HG02981 (cell line): ENCODE data around the gene MAGI2.

Experiments
- ATAC-seq: cut with Tn5 transposase; IDR thresholded peaks from one replicate; pipeline ENCODE4 v1.9.1; 2021; ENCODE audit warnings: mild to moderate bottlenecking, moderate library complexity; ENCODE audit not compliant: unreplicated experiment

The MAGI2 gene

DNA sequence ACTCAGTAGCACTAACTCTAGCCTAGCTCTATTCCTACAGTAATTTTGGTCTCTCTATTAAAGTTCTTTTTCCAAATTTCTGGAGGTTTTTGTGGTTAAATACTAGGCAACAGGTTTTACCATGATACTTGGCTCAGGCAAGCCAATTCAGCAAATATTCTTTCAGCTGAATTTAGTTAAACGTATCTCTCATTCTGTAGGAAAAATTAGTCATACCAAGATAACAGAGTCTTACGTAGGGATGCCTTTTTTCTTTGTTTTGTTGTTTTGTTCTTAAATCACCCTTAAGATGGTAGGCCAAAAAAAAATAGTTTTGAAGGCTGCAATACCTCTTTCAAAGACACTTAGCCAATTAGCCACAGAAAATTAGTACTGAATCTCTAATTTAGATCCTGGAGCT is 180.5 kb downstream of the MAGI2 start:
- ATAC-seq = no peak

DNA sequence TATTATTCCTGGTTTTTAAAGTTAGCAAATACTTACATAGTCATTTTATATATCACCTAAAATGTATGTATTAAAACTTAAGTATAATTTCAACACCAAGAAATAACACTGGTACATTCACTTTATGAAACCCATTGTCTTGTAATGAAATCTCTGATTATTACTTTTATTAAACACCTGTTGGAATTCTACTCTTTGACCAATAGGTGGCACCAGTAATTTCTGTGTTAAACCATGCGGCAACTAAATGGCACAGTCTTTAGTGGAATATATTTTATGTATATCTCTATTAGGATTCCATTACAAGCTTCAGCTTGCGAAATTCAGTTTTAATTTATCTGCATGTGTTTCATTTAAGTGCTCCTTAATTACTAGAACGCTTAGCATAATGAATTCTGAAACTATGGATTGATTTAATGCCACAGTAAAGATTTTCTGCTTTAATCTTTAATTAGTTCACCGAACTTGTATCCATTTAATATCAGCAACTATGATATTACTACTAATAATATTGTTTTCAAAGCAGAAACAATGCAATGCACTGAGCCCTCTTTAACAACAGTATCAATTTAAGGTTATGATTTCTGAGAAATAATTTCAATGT is 181.3 kb downstream of the MAGI2 start:
- ATAC-seq = no peak

DNA sequence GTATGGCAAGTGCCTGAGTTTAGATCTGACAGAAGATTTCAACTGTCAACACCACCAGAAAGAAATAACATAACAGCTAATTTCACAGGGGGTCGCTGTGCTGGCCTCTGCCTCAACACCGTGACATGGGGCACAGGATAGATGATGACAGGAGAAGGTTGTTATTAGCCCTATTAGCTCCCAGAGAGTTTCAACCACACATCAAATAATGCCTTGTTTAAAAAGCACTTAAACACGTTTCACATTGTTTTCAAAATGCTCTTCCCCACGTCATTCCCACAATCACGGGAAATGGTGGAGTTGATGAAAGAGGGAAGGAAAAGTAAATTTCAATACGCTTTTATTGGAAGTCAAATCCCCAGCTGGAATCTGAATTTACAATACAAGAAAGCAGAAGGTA is 184.7 kb downstream of the MAGI2 start:
- no peak for ATAC-seq

DNA sequence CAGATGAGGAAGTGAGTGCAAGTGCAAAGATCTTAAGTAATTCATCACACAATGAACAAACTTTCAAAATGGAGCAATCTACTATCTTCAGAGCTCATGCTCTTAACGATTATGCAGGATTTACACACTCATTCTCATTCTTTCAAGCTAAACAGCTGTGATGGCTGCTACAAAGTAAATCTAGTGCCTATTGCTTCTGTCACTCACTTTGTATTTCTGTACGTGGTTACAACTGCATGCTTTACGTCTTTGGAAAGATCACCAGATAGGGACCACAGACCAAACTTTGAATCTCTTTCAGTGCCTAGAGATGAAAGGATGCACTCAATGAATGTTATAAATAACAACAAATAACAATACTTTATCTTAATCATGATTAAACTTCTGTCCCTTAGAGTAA is 194.6 kb downstream of the MAGI2 start:
- ATAC-seq = no peak

DNA sequence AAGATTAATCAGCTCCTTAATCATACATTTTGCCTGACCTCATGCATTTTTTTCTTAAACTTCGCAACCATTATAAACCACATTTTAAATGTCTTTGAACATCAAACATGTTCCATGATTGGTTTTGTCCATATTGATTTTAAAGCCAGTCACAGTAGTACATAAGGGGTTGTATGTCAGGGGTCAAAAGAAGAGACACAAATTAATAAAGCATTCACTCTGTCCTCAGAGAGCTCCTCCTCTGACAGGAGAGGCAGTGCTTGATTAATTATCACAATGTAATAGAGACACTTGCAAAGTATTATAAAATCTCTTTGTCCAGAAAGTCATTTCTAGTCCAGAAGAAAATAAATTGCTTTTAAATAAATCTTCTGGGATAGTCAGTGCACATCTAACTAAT is 195.5 kb downstream of the MAGI2 start:
- ATAC-seq = no peak

DNA sequence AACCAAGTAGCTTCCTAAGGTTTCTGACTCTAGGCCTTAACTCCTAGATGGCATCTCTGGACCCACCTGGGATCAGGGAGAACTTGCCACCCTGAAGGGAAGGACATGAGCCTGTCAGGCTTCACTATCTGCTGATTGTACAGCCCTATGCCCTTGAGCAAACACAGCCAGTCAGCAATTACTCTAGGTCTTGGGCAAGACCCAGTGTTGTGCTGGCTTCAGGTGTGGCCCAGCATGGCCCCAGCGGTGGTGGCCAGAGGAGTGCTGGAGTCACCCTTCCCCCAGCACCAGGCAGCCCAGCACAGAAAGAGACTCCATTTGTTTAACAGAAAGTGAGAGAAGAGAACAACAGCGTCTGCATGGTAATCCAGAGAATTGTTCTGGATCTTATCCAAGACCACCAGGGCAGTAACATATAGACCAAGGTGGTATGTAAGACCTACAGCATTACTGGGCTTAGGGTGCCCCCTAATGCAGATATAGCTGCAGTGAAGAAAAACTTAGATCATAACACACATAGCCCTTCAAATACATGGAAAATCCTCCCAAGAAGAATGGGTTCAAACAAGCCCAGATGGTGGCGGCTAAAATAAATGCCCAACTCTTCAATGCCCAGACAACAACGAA is 207.7 kb downstream of the MAGI2 start:
- ATAC-seq = no peak

DNA sequence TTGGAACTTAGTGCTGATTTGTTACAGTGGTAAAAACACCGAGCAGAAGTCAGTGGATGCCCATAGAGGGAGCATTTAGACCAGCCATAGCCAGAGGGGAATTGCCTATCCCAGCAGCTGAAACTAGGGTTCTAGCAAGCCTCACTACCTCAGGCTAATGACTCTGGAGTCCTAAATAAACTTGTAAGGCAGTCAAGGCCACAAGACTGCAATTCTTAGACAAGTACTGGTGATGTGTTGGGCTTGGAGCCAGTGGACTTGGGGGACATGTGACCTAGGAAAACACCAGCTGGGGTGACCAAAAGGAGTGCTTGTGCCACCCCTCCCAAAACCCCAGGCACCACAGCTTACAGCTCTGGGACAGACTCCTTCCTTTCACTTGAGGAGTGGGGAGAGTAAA is 209.0 kb downstream of the MAGI2 start:
- no peak for ATAC-seq

DNA sequence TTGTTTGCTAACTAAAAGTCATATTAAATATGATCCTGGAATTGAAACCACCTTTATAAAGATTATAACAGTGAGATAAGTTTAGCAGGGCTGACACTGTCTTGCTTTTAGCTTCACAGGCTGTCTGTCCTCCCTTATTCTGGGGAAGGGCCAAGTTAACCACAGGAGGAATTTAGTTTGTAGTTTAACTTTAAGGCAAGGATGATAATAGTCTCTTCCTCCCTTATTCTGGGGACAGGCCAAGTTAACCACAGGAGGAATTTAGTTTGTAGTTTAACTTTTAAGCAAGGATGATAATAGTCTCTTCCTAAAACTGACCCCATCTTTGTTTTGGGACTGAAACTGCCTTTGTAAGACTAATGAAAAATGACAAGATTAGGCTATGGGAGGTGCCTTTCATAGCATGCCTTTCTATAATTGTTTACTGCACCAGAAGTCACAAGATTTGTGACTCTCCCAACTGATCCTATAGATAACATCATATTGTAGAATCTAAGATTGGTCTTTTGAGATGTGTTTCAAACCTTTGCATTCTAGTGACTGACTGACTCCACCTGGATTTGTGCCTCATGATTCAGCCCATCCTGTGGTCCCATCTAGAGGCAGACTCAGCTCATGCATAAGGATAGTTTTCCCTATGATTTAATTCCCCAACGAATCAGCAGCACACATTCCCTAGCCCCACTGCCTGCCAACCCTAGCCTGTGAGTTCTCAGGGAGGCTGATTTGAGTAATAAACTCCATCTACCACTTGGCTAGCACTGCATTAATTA is 212.0 kb downstream of the MAGI2 start:
- ATAC-seq = no peak

DNA sequence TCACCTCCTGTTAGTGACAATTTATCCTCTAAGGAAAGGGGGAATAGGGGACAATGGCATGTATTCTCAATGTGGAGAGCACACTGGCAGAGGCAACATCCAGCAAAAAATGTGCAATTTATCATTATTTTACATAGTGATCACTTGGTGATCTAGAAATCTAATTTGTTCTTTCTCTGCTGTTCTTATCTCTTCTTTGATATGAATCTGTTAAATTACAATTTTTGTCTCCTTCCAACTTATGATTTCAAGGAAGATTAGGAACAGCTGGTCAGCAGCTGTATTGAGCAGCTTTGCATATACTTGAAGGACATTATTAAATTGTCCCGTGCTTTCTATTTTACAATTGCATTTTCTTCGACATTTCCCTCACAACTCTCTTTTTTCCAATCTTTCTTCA is 213.1 kb downstream of the MAGI2 start:
- ATAC-seq = no peak

DNA sequence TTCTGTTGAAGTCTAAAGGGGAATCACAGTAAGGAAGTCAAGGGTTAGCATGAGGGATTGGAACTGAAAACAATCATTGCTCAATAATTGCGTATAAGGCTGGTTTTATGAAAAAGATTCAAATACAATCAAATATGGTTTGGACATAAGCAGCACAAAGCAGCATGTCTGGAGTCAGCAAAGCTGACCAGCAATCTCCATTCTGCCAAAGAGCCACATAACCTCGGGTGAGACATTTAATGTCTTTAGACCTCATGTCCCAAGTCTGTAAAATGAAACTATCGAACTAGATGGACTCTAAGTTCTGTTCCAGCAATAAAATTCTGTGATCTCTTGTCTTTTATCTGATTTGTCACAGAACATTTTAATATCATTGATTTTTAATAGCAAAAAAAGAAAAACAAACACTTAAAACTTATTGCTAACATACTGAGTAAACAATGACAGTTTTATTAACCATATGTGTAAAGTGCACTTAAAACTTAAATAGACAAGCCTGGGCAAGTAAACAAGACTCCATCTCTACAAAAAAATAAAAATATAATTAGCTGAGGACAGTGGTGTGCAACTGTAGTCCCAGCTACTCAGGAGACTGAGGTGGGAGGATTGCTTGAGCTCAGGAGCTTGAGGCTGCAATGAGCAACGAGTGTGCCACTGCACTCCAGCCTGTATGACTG is 217.0 kb downstream of the MAGI2 start:
- ATAC-seq = no peak

DNA sequence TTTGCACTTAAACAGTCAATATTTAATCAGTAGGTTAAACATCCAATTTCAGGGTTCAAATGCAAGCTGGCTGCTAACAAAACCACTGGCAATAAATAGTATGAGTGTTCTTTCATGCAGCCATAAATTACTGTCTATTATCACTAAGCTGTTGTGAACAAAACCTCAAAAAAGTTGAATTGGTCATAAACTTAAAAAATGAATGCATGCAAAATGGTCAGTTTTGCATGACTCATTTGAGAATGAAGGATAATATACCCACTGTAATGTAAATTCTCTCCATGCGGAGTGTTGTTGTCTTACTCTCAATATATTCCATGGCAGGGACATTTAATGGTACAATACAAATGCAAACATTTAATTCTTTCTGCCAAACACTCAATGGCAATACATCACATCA is 226.4 kb downstream of the MAGI2 start:
- ATAC-seq = no peak

DNA sequence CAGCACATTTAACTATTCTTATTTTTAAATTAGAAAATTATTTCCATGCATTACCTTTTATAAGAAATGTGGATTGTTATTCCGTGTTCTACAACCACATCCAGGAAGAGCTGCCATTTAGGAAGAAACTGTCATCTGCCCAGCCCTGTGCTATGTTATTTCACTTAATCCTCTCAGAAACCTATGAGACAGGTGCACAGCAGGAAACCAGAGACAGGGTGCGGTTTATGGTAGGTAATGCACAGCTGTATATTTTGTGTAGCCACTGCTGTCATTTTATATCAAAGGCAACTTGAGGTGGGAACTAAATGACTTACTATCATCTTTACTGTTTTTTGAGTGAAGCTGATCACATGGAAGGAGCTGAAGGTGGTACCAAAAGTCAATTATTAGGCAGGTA is 232.3 kb downstream of the MAGI2 start:
- ATAC-seq = no peak

DNA sequence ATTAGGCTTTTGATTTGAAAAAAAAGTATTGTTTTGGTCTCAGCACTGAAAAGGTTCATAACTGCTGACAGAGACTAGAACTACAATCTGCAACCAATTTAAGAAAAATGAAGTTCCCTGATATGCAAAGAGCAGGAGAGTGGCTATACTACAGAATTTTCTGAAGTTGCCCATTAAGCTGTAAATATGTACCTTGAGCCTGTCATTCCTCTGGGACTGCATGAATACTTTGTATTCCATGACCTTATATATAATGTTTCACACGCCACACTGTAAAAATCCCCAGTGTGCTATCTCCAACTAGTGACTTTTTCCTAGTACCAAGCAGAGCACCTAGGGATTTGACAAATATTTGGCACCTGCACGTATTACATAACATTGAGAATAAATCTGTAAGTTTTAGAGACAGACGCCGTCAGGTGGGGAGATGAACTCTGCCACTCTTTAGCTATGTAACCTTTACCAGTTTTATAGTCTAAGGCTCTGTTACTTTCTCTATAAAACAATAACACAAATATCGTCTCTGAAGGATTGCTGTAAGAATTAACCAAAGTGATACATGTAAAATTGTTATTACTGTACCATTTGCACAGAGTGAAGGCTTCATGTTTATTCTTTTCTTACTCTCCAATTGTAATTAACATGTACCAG is 235.4 kb downstream of the MAGI2 start:
- ATAC-seq = no peak

DNA sequence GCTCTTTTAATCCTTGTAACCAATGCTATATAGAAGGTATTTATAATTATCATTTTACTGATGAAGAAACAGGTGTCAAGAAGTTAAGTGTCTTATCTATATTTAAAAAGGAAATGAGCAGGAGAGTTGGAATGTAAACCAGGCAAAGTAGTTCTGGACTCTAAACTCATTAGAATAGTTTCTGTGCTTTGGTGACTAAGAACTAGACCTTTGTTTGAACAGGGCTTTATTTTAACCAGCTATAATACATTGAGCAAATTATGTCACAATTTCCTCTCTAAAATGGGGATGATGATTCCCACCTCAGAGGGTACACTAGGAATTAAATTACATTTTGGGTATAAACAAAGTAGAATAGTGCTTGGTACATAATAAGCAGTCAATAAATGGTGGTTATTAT is 236.0 kb downstream of the MAGI2 start:
- ATAC-seq = no peak

DNA sequence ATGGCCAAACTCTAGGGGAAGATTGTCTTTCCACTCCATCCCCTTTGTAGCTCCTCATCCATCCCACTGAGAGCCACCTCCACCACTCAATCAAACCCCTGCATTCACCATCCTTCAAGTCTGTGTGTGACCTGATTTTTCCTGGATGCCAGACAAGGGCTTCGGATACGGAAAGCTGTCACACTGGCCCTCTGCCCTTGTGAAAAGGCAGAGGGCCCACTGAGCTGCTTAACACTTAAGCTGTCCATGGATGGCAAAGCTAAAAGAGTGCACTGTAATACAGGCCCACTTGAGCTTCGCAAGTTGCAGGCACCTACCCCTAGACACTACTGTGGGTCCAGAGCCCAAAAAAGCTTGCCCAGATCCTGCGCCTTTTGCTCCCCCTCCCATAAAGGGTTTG is 237.2 kb downstream of the MAGI2 start:
- no peak for ATAC-seq

DNA sequence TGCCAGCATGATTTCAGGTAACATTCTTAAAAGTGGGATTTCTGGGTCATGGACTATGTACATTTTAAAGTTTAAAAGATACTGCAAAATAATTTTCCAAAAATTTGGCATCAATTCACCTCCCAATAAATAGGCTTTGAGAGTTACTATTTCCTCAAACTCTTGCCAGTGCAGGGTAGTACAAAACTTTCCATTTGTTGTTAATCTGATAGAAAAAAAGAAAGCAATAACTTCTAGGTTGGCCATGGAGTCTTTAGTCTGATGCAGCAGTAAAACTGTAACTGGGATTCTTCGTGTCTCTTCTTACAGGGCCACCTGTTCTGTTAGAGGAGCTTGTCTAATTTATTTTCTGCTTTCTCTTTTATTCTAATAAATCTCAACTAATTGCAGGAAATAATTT is 241.1 kb downstream of the MAGI2 start:
- ATAC-seq = no peak

DNA sequence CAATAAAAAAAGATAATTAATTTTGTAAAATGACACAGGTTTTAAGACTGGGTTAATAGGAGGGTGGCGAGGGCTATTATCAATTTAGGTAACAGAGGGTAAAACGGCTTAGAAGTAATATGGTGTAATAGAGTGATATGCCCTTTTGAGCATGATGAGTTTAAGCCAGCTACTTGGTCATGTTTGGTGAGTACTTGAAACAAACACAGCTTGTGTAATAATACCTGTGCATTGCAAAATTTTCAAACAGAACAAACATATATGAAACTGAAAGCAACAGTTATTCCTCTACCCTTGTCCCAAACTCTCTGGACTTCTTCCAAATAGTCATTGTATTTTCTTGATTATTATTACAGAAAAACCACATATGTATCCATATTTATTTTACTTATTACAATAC is 241.7 kb downstream of the MAGI2 start:
- no peak for ATAC-seq

DNA sequence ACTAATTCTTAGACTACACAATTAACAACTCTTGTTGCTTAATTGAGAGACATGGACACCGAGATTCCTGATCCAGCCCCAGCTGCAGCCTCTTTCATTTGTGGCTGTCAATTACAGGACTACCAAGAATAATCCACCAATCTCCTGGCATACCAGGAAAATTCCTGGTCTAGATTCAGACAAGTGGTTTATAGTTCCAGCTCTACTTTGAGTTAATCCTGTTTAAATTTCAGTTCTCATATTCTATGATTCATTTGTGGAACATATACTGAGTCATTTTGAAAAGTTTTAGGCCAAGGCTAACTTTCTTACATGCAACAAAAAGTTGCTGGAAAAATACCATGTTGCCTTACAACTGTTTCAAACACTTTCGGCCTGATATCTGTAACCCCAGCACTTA is 253.5 kb downstream of the MAGI2 start:
- no peak for ATAC-seq

DNA sequence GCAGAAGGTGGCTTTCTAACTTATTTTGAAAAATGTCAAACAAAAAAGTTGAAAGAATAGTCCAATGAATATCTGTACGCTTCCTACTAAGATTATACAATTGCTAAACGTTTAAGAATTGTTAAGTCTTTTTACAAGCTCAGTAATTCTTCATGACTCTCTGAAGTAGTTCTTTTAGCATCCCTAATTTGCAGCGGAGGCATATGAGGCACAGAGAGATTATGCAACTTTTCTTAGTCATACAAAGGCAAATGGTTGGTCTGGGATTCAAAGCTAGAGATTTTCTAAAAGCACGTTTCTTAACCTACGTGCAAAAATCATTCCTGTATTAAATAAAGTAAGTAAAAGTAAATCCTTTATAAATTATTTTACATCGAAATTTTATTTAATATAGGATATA is 254.2 kb downstream of the MAGI2 start:
- ATAC-seq = no peak

DNA sequence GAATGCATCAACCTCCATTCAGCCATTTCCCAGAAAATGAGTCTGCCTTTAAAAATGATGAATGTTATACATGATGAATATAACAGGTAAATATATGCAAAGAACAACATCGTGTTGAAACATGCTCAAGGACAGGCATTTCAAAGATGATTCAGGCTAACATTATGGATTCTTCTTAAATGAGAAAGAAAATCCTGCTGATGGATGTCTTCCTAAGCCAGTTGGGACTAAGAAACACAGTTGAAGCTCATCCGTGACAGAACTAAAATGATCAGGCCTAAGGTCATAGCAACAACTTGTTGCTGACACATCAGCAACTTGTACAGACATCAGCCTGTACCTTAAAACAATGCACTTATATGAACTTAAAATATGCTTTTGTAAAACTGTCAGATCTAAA is 267.9 kb downstream of the MAGI2 start:
- no peak for ATAC-seq

DNA sequence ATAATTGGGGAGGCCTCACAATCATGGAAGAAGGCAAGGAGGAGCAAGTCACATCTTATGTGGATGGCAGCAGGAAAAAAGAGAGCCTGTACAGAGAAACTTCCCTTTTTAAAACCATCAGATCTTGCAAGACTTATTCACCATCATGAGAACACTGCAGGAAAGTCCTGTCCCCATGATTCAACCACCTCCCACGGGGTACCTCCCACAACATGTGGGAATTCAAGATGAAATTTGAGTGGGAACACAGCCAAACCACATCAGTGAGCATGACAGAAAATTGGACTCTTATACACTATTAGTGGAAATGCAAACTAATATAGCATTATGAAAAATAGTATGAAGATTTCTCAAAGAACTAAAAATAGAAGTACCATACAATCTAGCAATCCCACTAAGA is 271.2 kb downstream of the MAGI2 start:
- ATAC-seq = no peak
